Measurements from ENCODE around the gene VPS37D.
"Not testable (repeated sequence)": the region's sequence is repeated elsewhere in the genome, so short reads cannot be mapped to it uniquely, and the experiment has no call there.

The VPS37D gene

DNA sequence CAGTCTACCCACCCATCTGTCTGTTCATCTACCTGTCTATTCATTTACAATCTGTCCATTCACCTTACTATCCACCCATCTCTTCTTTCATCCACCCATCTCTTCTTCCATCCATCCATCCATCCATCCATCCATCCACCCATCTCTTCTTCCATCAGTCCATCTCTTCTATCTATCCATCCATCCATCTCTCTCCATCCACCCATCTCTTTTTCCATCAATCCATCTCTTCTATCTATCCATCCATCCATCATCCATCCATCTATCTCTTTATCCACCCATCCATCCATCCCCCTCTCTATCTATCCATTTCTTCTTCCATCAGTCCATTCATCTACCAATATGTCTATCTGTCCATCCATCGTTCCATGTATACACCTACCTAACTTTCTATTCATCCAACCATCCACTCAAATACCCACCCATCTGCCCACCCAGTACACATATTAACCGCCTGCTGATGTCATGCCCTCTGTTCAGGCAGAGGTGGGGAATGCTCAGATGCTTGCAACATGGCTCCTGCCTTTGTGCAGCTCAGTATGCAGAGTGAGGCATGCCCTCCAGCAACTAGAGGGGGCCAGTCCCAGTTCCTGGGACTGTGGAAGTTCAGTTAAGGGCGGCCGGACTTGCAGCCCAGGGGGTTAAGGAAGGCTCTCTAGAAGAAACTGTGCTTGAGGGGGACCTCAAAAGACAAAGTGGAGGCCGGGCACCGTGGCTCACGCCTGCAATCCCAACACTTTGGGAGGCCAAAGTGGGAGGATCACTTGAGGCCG, 32.0 kb upstream of the VPS37D start:
- Mint-ChIP-seq H3K36me3 (no peaks in the 10 kb centered on the region), H3K27me3 (peaks cover 68% of the 10 kb centered on the region), H3K27ac (no peak overlapping the region), H3K4me1 (no peaks in the 10 kb centered on the region), H3K9me3 (no peaks in the 10 kb centered on the region), H3K4me3 (no peak overlapping the region)
- no peak for ATAC-seq

DNA sequence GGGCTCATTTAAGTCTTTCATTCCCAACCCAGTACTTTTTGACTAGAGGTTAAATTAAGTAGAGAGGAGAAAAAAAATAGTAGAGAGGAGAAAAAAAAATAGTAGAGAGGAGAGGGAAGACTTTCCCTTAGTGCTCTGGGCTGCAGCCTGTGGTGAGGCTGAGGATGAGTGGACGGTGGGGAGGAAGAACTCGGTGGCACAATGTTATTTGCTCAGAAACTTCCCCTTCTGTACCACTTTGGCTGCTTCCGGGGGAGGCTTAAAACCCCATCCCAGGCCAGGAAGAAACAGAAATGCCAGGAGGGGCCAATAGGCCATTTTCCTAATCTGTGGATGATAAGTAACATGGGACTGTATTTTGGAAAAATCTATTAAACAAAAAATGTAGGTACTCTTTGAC, 28.7 kb upstream of the VPS37D start:
- H3K4me3 Mint-ChIP-seq = no peak overlapping the region
- peaks cover 44% of the 10 kb centered on the region for H3K27me3 Mint-ChIP-seq
- no peak overlapping the region for H3K27ac Mint-ChIP-seq
- no peaks in the 10 kb centered on the region for H3K4me1 Mint-ChIP-seq
- no peaks in the 10 kb centered on the region for H3K36me3 Mint-ChIP-seq
- no peak for ATAC-seq
- H3K9me3 Mint-ChIP-seq = no peaks in the 10 kb centered on the region

GRCh38 chr7:73642834-73643233, 24.8 kb upstream of the VPS37D start:
- no peak for ATAC-seq
- no peak overlapping the region for H3K4me3 Mint-ChIP-seq
- H3K36me3 Mint-ChIP-seq = no peaks in the 10 kb centered on the region
- no peaks in the 10 kb centered on the region for H3K9me3 Mint-ChIP-seq
- no peaks in the 10 kb centered on the region for H3K4me1 Mint-ChIP-seq
- H3K27ac Mint-ChIP-seq = no peak overlapping the region
- H3K27me3 Mint-ChIP-seq = peaks cover 44% of the 10 kb centered on the region

GRCh38 chr7:73644688-73645286, 22.8 kb upstream of the VPS37D start:
- Mint-ChIP-seq H3K27ac (no peak overlapping the region), H3K27me3 (peaks cover 49% of the 10 kb centered on the region), H3K4me1 (peaks cover 19% of the 10 kb centered on the region), H3K4me3 (no peak overlapping the region), H3K9me3 (no peaks in the 10 kb centered on the region), H3K36me3 (no peaks in the 10 kb centered on the region)
- ATAC-seq = no peak

DNA sequence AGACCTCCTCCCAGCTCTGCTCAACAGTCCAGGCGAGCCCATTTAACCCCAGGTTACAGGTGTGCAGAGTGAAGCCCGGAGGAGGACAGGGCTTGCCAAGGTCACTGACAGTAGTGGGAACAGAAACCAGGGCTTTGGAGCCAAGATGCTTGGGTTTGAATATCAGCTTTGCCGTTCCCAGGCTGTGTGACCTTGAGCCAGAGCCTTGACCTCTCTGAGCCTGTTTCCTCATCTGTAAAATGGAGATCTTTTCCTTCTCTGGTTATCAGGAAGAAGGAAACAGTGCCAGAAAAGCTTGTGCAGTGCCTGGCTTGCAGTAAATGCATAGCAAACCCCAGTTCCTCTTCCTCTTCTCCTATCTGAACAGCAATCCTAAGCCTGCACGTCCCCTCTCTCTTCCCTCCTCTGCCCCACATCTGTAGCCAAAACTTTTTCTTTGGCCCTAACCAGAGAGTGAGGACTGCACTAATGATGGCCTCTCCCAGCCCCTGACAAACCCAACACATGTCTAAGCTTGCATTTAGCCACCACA, 21.9 kb upstream of the VPS37D start:
- Mint-ChIP-seq H3K4me3 (no peak overlapping the region), H3K36me3 (no peaks in the 10 kb centered on the region), H3K27ac (no peak overlapping the region), H3K4me1 (peaks cover 19% of the 10 kb centered on the region), H3K27me3 (peaks cover 58% of the 10 kb centered on the region), H3K9me3 (no peaks in the 10 kb centered on the region)
- ATAC-seq = no peak

DNA sequence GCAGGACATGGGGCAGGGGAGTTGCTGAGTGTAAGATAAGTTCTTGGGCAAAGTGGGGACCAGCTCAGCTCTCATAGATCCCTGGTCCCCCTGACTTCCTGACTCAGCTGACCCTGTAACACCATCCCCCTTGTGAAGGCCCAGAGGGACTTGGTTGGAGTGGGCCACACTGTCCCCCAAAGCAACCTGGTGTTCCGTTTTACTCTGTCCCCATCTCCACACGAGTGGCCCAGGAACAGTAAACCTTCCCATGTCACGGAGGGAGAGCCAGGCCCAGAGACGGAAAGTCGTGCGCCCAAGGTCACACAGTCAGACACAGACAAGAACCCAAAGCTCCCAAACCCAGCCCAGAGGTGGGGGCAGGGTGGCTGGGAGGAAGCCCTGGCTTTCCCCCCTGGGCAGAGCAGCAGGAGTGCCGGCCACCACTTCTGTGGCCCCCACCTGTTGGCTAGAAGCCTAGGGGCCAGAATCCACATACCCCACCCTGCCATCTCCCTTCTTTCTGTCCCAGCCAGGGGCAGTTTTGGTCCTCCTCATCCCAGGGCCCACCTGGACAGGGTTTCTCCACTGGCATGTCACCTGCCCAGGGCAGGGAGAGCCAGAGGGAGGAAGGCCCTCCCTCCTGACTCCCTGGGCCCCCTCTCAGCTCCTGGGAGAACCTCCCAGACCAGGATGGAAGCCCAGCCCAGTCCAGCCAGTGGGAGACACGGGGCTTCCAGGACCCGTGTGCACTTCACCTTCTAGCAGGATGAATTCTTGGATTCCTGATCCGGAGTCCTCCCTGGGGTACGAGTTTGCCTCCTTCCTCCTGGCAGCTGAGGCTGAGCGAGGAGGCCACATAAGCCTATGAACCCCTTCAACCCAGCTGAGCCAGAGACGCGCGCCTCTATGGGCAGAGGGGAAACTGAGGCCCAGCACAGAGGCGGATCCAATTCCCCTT, 20.6 kb upstream of the VPS37D start:
- Mint-ChIP-seq H3K4me3 (no peak overlapping the region), H3K36me3 (no peaks in the 10 kb centered on the region), H3K4me1 (peaks cover 19% of the 10 kb centered on the region), H3K27me3 (peaks cover 72% of the 10 kb centered on the region), H3K27ac (no peak overlapping the region), H3K9me3 (no peaks in the 10 kb centered on the region)
- no peak for ATAC-seq

DNA sequence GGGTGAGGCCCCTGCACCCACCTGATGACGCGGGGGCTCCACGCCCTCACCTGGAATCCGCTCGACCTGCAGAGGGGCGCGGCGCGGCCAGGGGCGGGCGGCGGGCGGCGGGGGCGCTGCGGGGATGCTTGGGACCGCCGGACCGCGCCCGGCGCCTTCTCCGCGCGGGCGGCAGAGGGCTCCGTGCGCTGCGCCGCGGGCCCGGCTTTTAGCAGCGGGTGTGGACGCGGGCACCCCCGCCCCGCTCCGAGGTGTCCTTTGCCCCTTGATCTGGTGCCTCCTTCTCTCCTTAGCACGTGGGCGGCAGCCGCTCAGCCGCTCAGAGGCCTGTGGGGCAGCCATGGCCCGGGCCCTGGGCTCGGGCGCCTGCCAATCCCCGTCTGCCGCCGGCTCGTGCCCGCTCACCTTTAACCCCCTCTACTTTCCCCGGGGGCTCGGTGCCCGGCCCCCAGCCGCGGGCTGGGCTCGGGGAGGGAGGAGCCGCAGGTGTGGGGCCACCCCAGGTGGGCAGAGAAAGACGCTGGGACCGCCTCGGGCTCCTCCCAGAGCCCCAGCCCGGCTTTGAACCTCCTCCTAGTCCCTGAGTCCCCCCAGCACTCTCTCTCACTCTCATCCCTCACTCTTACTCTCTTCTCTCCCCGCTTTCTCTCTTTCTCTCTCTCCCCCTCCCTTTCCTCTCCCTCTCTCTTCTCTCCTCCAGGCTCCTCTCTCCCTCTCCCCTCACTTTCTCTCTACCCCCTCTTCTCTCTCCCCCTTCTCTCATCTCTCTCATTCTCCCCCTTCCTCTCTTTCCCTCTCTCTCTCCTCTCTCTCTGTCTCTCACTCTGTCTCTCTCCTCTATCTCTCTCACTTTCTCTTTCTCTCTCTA, 19.7 kb upstream of the VPS37D start:
- Mint-ChIP-seq H3K27ac (peak overlapping the region; percentile 33), H3K27me3 (peaks cover 81% of the 10 kb centered on the region), H3K4me1 (peaks cover 19% of the 10 kb centered on the region), H3K4me3 (peak overlapping the region; percentile 72), H3K36me3 (no peaks in the 10 kb centered on the region), H3K9me3 (no peaks in the 10 kb centered on the region)
- ATAC-seq = peak; percentile 62

GRCh38 chr7:73648593-73649332, 18.9 kb upstream of the VPS37D start:
- H3K4me1 Mint-ChIP-seq = peaks cover 19% of the 10 kb centered on the region
- peak overlapping the region; percentile 33 for H3K27ac Mint-ChIP-seq
- H3K4me3 Mint-ChIP-seq = peak overlapping the region; percentile 72
- ATAC-seq = no peak
- H3K36me3 Mint-ChIP-seq = no peaks in the 10 kb centered on the region
- peaks cover 85% of the 10 kb centered on the region for H3K27me3 Mint-ChIP-seq
- H3K9me3 Mint-ChIP-seq = no peaks in the 10 kb centered on the region

GRCh38 chr7:73649576-73649975, 18.1 kb upstream of the VPS37D start:
- Mint-ChIP-seq H3K9me3 (no peaks in the 10 kb centered on the region), H3K4me3 (peak overlapping the region; percentile 27), H3K27ac (no peak overlapping the region)

GRCh38 chr7:73650524-73650923, 17.1 kb upstream of the VPS37D start:
- Mint-ChIP-seq H3K27me3 (peaks cover 82% of the 10 kb centered on the region), H3K4me1 (peaks cover 19% of the 10 kb centered on the region), H3K9me3 (peaks cover 2% of the 10 kb centered on the region), H3K27ac (no peak overlapping the region), H3K36me3 (no peaks in the 10 kb centered on the region), H3K4me3 (no peak overlapping the region)
- ATAC-seq = no peak

More at GRCh38 chr7:73649576-73649975, 18.1 kb upstream of the VPS37D start:
- Mint-ChIP-seq H3K36me3 (no peaks in the 10 kb centered on the region), H3K27me3 (peaks cover 81% of the 10 kb centered on the region), H3K4me1 (peaks cover 19% of the 10 kb centered on the region)
- ATAC-seq = no peak

- no peak for ATAC-seq
- peaks cover 2% of the 10 kb centered on the region for H3K9me3 Mint-ChIP-seq
- no peak overlapping the region for H3K27ac Mint-ChIP-seq
- H3K36me3 Mint-ChIP-seq = no peaks in the 10 kb centered on the region
- H3K27me3 Mint-ChIP-seq = peaks cover 66% of the 10 kb centered on the region
- peaks cover 19% of the 10 kb centered on the region for H3K4me1 Mint-ChIP-seq
- H3K4me3 Mint-ChIP-seq = no peak overlapping the region
Measured at GRCh38 chr7:73652541-73652949, 15.1 kb upstream of the VPS37D start.

DNA sequence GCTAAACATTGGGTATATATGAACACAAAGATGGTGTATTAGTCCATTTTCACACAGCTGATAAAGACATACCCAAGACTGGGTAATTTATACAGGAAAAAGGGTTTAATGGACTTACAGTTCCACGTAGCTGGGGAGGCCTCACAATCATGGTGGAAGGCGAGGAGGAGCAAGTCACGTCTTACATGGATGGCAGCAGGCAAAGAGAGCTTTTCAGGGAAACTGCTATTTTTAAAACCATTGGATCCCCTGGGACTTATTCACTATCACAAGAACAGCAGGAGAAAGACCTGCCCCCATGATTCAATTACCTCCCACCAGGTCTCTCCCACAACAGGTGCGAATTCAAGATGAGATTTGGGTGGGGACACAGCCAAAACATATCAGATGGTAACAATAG, 12.3 kb upstream of the VPS37D start:
- ATAC-seq, H3K27ac Mint-ChIP-seq, H3K9me3 Mint-ChIP-seq, H3K4me3 Mint-ChIP-seq, H3K36me3 Mint-ChIP-seq, H3K4me1 Mint-ChIP-seq: not testable (repeated sequence)
- peaks cover 47% of the 10 kb centered on the region for H3K27me3 Mint-ChIP-seq

- Mint-ChIP-seq H3K9me3 (peaks cover 9% of the 10 kb centered on the region), H3K4me1 (no peaks in the 10 kb centered on the region), H3K27me3 (peaks cover 56% of the 10 kb centered on the region), H3K4me3 (no peak overlapping the region), H3K36me3 (peaks cover 6% of the 10 kb centered on the region), H3K27ac (no peak overlapping the region)
- no peak for ATAC-seq
Measured at GRCh38 chr7:73659983-73660382, 7.6 kb upstream of the VPS37D start.

DNA sequence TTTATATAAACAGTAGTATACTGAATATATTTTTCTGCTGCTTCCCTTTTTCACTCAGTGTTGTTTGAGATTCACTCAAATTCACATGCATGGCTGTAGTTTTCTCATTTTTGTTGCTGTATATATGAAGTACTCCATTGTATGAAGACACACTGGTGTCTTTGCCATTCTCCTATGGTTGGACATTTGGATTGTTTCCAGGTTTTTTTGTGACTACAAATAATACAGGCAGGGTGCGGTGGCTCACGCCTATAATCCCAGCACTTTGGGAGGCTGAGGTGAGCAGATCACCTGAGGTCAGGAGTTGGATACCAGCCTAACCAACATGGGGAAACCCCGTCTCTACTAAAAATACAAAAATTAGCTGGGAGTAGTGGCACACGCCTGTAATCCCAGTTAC, 7.0 kb upstream of the VPS37D start:
- peaks cover 56% of the 10 kb centered on the region for H3K27me3 Mint-ChIP-seq
- H3K4me1 Mint-ChIP-seq, H3K27ac Mint-ChIP-seq, H3K4me3 Mint-ChIP-seq, ATAC-seq, H3K36me3 Mint-ChIP-seq, H3K9me3 Mint-ChIP-seq: not testable (repeated sequence)

Data from stimulated activated memory B cell treated with anti-CD40 and anti-IgM and Interleukin-4, amounts not matched to agents 10 μg/mL and 1 μg/mL and 100 μg/mL, for 72 hours (primary cell).